Cardiac septum (tissue), 1 donor: ENCODE data around the gene CCDC171. TPM values are rescaled to one million over a fixed set of nuclear protein-coding genes. Genes with fewer than 3 reads are reported as not detected.
"Not testable (repeated sequence)": the region's sequence is repeated elsewhere in the genome, so short reads cannot be mapped to it uniquely, and the experiment has no call there.

Source experiments
- DNase-seq: peaks from one replicate; pipeline ENCODE4 v3.0.0-alpha.2; 2020; ENCODE audit warnings: low spot score
- intact Hi-C: fragments of 100-400 bp; cut with DNase I; formaldehyde crosslinking; loops from one replicate; pipeline ENCODE4 v1.14.0; 2022
- total RNA-seq: library from RNA; stranded (reverse); fragmentation: NEBNext Ultra II Directional; extraction: Animal tissue kit (Norgen Biotek cat#: 25700); gene quantifications from one replicate; pipeline ENCODE4 v1.2.1, GENCODE V29; 2021
- donor health status: DM: no; HTN: no; CAD: no.

Gene CCDC171
- total RNA-seq, 1 donor from 2014 or later, result 2.5 TPM

DNA sequence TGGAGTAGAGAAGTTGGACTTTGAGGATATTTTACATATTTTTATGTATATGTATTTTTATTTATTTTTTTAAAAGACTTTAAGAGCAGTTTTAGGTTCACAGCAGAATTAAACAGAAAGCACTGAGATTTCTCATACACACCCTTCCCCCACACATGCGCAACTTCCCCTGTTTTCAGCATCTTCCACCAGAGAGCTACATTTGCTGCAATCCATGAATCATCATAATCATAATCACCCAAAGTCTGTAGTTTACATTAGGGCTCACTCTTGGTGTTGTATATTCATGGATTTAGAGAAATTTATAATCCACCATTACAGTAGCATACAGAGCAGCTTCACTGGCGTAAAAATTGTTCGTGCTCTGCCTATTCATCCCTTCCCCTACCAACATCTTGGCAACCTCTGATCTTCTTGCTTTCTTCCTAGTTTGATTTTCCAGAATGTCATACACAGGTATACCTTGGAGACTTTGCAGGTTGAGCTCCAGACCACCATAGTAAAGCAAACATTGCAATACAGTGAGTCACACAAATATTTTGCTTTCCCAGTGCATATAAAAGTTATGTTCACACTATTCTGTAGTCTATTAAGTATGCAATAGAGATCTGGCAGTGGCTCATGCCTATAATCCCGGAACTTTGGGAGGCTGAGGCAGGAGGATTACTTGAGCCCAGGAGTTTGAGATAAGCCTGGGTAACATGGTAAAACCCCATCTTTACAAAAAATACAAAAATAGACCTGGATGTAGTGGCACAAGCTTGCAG, 9.6 kb upstream of the CCDC171 start:
- no peak for DNase-seq
- intact Hi-C loops, result no loop called here

DNA sequence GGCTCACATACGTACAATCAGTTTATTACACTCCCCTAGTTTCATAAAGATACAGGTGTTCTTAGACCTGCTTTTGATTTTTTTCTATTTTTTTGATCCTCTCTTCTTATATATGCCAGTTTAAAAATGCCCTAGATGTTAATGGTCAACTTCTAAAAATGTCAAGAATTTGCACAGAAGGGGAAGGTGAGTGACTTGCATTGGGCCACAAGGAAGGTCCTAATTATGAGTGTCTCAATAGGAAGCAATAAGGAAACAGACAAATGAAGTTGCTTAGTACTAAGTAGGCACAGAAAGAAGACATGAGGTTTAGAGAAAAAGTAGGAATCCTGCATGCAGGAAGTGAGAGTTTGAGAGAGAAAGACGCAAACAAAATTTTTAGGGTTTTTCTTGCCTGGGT, 3.2 kb upstream of the CCDC171 start:
- DNase-seq, result no peak
- intact Hi-C loops, result loop anchor here (5.0 kb wide), 1 partner anchor 242 kb away; the partner anchor contains the start of gene TTC39B

- intact Hi-C loops, result loop anchor here (5.0 kb wide), 1 partner anchor 246 kb away; the partner anchor contains the start of gene TTC39B
- no peak for DNase-seq
These were observed 670 bp downstream of the CCDC171 start for GRCh38 chr9:15553528-15553898.

DNA sequence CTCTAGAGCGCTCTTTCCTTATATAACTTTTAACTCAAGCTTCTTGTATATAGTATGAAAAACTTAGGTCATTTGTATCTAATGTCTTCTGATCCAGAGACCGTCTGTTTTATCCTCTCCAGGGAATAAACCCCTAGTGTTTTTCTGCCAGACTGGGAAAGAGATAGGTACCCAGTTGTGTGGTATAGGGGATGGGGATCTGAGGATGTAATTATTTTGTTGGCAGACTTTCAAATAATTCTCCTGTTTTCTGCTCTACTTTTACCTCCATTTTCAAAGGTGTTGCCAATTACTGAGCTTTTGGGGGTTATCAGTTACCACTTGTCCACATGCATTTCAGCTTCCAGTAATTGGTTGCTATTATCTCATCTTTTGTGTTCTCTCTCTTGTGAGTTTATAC, 17.9 kb downstream of the CCDC171 start:
- intact Hi-C loops, result no loop called here
- no peak for DNase-seq

- intact Hi-C loops, result no loop called here
- DNase-seq, result no peak
These were observed 19.4 kb downstream of the CCDC171 start for GRCh38 chr9:15572200-15572770.

GRCh38 chr9:15576350-15577050, 23.7 kb downstream of the CCDC171 start:
- intact Hi-C loops, result no loop called here
- DNase-seq, result no peak

DNA sequence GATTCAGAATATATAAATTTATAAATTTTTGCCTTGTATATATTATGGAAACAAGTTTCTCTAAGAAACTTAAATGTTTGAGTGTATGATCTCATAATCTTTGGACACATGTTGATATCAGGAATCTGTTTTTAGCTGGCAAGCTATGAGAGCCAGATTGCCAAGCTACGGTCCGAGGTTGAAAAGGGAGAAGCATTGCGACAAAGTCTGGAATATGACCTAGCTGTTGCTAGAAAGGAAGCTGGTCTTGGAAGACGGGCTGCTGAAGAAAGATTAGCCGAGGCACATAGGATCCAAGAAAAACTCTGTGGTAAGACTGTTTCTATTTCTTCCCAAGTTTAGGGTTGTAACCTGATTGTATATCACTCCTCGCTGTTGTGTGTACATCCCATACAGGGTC, 25.9 kb downstream of the CCDC171 start:
- no peak for DNase-seq
- intact Hi-C loops, result no loop called here

- DNase-seq, result no peak
- intact Hi-C loops, result no loop called here
These were observed 31.5 kb downstream of the CCDC171 start for GRCh38 chr9:15584379-15584778.

DNA sequence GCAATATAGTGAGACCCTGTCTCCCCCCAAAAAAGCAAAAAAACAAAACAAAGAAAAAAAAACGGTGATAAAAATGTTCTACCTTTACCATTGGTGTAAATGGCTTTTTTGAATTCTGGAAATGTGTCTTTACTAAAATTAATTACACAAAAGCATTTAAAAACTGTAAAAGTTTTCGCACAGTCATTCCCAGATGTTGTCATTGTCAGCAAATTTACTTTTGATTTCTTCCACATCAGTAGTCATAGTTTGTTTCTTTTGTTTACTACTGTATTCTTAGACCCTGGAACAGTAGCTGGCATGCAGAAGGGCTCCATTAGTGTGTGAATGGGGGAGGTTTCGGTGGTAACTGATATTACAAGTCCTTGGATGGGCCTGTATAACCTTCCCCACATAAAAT, 39.5 kb downstream of the CCDC171 start:
- DNase-seq, result no peak
- intact Hi-C loops, result no loop called here

DNA sequence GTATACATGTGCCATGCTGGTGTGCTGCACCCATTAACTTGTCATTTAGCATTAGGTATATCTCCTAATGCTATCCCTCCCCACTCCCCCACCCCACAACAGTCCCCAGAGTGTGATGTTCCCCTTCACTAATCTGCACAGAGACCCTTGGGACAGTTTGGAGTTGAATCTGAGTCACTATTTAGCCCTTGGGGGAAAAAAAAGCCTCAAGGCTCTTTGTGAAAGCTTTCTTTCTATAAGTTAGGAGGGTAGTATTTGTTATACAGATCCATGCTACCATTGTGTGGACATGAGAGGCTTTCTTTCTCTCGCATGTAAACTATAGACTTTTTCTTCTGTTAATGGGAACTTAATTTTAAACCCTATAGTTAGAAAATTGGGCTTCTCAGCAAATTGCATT, 40.1 kb downstream of the CCDC171 start:
- intact Hi-C loops, DNase-seq: not testable (repeated sequence)

GRCh38 chr9:15600666-15601330, 48.0 kb downstream of the CCDC171 start:
- intact Hi-C loops, result loop anchor here (10.0 kb wide), 1 partner anchor 116 kb away; no protein-coding TSS in a partner anchor
- DNase-seq, result not testable (repeated sequence)

DNA sequence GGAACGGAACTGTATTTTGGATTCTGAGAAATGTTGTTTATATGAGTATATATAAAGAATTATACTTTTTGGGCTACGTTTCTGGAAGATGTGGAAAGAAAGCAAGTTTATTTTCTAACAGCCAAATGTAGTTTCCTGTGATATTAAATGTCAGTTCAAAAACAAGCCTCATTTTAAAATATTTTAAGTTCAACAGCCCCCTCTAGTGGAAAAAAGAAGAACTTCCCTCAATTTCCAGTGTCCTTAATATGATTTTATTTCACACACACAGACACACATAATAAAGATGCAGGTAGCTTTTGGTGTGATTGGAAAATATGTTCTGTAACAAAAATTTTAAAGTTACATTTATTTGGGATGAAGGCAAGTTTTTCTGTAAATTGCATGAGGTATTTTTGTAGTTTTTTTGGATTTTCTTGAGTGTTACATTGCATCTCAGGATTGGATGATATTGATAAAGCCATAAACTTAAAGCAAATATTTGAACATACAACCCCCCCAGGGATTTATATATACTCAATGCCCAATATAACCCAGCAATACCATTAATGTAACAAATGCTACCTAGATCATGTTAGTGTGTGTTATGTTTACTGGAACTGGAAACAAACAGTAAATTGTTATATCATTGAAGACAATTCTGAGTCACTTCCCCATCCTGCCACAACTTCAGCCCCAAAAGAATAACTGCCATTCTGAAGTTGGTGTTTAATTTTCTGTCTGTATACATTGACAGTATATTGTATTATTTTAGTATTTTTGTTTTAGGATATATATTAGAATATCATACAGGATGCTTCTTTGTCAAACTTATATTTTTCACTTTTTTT, 54.0 kb downstream of the CCDC171 start:
- DNase-seq, result no peak
- intact Hi-C loops, result loop anchor here (2.0 to 10.0 kb wide), 2 partner anchors 122 to 396 kb away; no protein-coding TSS in a partner anchor

- intact Hi-C loops, result loop anchor here (5.0 kb wide), 1 partner anchor 336 kb away; no protein-coding TSS in a partner anchor
- no peak for DNase-seq
These were observed 60.1 kb downstream of the CCDC171 start for GRCh38 chr9:15612962-15613361.

DNA sequence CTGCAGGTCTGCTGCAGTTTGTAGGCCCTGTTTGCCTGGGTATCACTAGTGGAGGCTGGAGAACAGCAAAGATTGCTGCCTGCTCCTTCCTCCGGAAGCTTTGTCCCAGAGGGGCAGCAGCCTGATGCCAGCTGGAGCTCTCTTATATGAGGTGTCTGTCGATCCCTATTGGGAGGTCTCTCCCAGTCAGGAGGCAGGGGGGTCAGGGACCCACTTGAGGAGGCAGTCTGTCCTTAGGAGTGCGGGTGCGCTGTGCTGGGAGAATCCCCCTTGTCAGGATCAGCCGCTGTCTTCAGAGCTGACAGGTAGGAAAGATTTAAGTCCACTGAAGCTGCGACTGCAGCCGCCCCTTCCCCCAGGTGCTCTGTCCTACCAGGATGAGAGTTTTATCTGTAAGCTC, 64.9 kb downstream of the CCDC171 start:
- intact Hi-C loops, result no loop called here
- no peak for DNase-seq

- DNase-seq, result no peak
- intact Hi-C loops, result no loop called here
These were observed 65.9 kb downstream of the CCDC171 start for GRCh38 chr9:15618540-15619331.

DNA sequence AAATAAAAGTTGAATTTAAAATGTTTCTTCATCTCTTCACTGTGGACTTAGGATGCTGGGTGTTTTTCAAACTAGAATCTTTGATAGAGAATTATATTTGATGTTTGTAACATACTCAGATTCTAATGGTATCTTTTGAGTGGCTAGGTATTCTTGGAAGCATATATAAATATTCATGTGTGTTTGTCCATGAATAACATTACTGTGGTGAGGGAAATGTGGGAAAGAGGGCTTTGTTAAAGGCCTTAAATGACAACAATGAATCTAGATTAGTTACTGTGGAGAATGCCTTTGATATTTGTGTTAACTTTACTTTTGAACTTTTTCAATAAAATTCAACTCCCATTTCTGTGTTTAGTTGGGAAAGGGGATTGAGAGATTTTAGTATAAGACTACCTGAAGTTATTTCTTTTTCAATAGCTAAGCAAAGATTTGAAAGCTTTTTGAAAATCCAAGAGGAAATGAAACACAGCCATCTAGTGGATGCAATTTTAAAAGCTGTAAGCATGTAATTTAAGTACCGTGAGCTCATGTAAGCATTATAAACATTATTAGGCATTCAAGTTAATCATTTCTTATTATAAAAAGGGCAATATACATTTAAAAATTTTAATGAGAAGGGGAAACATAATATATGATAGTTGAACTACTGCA, 69.6 kb downstream of the CCDC171 start:
- intact Hi-C loops, result no loop called here
- DNase-seq, result no peak

- no peak for DNase-seq
- intact Hi-C loops, result no loop called here
These were observed 82.9 kb downstream of the CCDC171 start for GRCh38 chr9:15635752-15636151.

DNA sequence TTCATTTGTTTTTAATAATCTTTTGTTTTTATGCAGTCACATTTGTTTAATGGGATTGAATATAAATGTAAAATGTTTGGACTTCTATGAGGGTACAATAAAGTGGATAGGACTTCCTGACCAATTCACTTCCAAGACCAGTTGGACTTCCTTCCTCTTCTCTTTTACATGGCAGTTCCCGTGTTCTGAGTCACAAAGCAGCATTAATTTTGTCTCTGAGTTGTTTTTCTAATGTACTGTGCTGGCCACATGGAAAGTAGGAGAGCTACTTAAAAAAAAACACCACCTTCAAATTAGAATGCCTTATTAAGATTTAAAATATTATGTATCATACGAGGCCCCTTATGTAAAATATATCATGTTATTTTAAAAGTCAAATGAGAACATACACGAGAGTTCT, 87.3 kb downstream of the CCDC171 start:
- no peak for DNase-seq
- intact Hi-C loops, result no loop called here
